Measurements from ENCODE around the gene RAVER1.
"Not testable (repeated sequence)": the region's sequence is repeated elsewhere in the genome, so short reads cannot be mapped to it uniquely, and the experiment has no call there.

The RAVER1 gene

GRCh38 chr19:10339977-10340376, 6.6 kb upstream of the RAVER1 start:
- DNase-seq = no peak

GRCh38 chr19:10339380-10339960, 6.1 kb upstream of the RAVER1 start, which contains the start of gene ICAM3:
Gene ICAM3 (minus strand): TSS chr19:10339624. CDS start chr19:10339614, 10 bp downstream.
- DNase-seq = no peak

- no peak for DNase-seq
Measured at GRCh38 chr19:10338940-10339339, 5.6 kb upstream of the RAVER1 start.

- DNase-seq = not testable (repeated sequence)
Measured at GRCh38 chr19:10336725-10337124, 3.4 kb upstream of the RAVER1 start.

- no peak for DNase-seq
Measured at GRCh38 chr19:10335352-10335985, 2.1 kb upstream of the RAVER1 start.

- peak; percentile 53 for DNase-seq
Measured at GRCh38 chr19:10334588-10335351, 1.4 kb upstream of the RAVER1 start.

GRCh38 chr19:10333758-10334587, 644 bp upstream of the RAVER1 start:
- DNase-seq = no peak

- no peak for DNase-seq
Measured at GRCh38 chr19:10332158-10332964, 968 bp downstream of the RAVER1 start.

GRCh38 chr19:10329555-10329954, 3.8 kb downstream of the RAVER1 start:
- no peak for DNase-seq

GRCh38 chr19:10328558-10329429, 4.5 kb downstream of the RAVER1 start:
- DNase-seq = no peak

- DNase-seq = no peak
Measured at GRCh38 chr19:10327793-10328192, 5.5 kb downstream of the RAVER1 start.

GRCh38 chr19:10325732-10326131, 7.6 kb downstream of the RAVER1 start:
- no peak for DNase-seq

- DNase-seq = no peak
Measured at GRCh38 chr19:10321874-10322835, 11.2 kb downstream of the RAVER1 start.

GRCh38 chr19:10321417-10321797, 11.9 kb downstream of the RAVER1 start:
- DNase-seq = no peak

- no peak for DNase-seq
Measured at GRCh38 chr19:10320602-10321416, 12.5 kb downstream of the RAVER1 start.

- DNase-seq = no peak
Measured at GRCh38 chr19:10318807-10319682, 14.3 kb downstream of the RAVER1 start.

GRCh38 chr19:10317857-10318462, 15.4 kb downstream of the RAVER1 start:
- DNase-seq = no peak
